Measurements from ENCODE around the gene PHPT1.
"Not testable (repeated sequence)": the region's sequence is repeated elsewhere in the genome, so short reads cannot be mapped to it uniquely, and the experiment has no call there.

Gene PHPT1

DNA sequence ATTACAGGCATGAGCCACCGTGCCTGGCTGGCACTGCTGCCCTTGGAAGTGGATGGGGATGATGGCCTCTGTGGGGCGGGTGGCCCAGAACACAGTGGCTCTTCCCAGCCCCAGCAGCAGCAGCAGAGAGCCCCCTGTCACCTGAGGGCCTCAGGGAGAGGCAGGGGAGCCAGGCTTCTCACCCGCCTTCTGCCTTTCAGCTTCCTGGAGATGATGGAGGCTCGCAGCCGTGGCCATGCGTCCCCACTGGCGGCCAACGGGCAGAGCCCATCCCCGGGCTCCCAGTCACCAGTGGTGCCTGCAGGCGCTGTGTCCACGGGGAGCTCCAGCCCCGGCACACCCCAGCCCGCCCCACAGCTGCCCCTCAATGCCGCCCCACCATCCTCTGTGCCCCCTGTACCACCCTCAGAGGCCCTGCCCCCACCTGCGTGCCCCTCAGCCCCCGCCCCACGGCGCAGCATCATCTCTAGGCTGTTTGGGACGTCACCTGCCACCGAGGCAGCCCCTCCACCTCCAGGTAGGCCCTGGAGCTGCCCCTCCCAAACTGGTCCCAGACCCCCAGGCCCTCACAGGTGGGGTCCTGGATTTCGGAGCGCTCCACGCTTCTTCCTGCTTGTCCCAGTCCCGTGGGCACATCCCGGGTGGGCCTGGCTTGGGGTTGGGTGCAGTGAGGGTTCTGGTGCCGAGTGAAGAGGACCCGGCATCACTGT lies 11.9 kb upstream of the PHPT1 start:
- no peak for DNase-seq (ENCODE audit: low spot score)

DNA sequence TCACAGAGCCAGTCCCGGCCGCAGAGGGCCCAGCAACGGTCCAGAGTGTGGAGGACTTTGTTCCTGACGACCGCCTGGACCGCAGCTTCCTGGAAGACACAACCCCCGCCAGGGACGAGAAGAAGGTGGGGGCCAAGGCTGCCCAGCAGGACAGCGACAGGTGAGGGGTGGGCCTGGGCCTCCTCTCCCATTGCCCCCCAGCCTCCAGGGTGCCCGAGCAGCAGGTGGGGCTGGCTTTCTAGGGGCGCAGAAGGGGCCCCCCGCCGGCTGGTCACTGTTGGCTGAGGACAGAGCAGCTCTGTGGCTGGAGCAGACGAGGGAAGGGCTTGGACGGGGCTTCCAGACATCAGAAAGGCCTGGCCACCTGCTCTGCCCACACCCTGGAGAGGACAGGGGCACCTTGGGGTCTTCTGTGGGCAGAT lies 11.3 kb upstream of the PHPT1 start:
- DNase-seq (ENCODE audit: low spot score): not testable (repeated sequence)

DNA sequence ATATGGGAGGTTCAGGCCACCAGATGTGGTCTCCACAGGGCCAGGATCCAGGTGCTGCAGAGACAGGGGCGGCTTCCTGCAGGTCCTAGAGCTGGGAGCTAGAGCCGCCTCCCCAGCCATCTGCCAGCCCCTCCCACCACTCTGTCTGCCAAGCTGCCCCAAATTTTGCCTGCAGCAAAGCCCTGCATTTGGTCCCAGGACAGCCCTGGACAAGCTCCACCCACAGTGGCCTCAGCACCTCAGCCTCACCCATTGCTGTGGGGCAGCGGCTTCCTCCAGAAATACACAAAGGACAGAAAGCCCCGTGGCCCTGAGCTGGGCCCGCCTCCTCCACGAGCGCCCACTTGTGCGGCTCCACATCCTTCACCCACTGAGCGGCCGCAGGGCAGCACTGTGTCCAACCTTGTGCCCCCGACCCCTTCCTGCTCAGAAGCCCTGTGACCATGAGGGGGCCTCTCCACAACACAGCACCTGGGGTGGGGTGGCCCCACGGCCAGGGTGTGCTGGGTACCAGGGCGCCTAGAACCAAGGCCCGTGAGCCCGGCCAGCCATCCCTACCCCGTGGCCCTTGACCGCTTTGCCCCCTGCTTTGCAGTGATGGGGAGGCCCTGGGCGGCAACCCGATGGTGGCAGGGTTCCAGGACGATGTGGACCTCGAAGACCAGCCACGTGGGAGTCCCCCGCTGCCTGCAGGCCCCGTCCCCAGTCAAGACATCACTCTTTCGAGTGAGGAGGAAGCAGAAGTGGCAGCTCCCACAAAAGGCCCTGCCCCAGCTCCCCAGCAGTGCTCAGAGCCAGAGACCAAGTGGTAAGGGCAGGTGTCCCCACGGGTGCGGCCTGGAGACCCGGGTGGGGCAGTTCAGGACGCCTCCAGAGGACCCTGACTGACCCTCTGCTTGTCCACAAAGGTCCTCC lies 10.6 kb upstream of the PHPT1 start:
- DNase-seq (ENCODE audit: low spot score): no peak

DNA sequence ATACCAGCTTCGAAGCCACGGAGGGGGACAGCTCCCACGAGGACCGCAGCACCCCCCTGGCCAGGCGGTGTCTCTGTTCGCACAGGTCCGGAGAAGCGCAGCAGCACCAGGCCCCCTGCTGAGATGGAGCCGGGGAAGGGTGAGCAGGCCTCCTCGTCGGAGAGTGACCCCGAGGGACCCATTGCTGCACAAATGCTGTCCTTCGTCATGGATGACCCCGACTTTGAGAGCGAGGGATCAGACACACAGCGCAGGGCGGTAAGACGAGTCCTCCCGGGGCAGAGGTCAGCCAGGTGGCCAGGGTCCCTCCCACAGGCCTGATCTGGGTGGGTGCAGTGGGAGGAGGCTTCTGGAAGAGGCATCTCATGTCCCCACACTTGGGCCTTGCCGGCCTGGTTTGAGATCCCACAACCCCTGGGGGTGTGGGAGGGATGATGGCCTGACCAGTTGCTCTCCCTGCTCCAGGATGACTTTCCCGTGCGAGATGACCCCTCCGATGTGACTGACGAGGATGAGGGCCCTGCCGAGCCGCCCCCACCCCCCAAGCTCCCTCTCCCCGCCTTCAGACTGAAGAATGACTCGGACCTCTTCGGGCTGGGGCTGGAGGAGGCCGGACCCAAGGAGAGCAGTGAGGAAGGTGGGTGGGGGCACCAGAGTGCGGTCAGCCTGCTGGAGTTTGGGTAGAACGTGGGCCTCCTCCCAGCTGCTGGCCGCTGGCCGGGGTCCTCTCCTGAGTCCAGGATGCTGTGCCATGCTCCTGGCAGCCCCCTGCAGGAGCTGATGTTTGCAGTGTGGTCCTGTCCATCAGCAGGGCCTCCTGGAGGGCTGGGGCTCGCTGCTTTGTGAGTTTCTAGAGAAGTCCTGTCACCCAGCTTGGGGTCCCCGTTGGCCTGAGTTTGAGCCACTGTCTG lies 9.7 kb upstream of the PHPT1 start:
- no peak for DNase-seq (ENCODE audit: low spot score)

DNA sequence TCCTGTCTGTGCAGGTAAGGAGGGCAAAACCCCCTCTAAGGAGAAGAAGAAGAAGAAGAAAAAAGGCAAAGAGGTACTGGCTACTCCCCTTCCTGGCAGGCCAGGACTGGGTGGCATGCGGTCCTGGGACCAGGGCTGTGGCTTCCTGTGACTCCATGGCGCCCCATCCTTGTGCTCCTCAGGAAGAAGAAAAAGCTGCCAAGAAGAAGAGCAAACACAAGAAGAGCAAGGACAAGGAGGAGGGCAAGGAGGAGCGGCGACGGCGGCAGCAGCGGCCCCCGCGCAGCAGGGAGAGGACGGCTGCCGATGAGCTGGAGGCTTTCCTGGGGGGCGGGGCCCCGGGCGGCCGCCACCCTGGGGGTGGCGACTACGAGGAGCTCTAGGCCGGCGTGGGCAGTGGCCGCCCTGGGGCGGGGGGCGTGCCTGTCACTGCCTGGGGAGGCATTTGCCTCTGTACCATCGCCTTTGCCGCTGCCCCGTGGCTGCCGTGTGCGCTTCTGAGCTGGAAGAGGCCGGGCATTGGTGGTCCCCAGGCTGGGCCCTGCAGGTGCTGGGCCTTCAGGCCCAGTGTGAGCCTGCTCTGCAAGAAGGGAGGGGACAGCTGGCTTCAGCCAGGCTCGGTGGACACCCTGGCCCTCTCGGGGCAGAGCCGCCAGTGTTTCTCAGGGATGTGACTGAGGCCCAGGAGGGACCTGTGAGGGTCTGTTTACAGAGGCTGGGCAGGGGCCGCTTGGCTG lies 8.9 kb upstream of the PHPT1 start:
- DNase-seq (ENCODE audit: low spot score): no peak

DNA sequence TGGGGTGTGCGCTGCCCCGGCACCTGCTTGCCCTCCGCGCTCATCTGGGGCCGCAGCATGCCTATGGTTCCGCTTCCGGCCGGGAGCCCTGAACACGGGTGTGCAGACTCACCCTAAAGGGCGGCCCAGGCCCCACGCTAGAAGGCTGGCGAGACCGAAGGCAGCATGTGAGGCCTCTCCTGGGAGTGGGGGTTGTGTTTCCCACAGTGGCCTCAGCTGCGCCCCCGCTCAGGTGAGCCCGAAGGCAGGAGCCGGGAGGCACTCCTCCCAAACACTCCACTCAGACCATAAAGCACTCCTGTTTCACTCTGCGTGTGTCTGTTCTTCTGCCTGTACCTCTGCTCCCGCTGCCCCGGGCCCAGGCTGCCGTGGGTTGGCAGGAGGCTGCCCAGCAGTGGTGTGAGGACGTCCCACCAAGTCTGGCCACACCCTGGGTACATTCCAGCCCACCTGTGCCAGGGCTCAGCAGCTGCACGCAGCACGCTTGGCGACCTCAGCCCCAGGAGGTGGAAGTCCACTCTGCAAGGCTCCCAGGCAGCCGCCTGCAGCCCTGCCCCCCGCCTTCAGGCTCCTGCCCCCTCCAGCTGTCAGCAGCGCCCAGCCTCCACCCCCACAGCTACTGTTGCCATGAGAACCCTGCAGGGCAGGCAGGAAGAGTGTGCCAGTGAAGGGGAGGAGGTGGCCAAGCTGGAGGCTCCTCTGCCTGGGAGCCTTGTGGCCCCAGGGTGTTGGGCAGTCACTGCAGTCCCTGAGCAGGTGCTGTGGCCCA lies 8.1 kb upstream of the PHPT1 start:
- DNase-seq (ENCODE audit: low spot score): no peak

DNA sequence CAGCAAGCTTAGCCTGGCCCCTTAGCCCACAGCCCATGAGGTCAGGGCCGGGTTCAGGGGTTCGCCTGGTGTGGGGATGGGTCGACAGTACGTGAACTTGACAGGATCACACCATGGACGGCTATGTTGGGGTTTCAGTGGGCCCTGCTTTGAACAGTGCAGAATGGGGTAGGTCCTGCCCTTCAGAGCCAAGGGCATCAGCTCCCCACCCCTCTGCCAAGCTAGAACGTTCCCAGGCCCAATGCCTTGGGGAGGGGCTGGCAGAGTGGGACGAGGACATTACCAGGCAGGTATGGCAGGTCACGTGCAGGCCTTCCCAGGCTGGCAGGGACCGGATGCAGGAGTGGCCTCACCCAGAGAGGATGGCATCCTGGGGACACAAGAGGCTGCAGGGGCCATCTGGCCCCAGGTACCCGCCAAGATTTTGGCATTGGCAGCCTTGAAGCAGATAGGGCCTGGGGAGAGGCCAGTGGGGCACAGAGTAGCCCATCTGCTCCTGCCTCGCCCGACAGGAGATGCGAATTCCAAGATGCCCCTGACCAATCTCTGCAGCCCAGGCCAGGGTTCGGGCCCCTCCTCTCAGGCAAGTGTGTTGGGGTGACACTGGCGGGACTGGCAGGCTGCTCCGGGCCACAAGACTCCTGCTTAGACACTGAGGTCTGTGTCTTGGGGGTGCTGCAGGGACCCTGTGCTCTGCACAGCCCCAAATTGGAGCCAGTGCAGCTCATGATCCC lies 7.4 kb upstream of the PHPT1 start:
- DNase-seq (ENCODE audit: low spot score): not testable (repeated sequence)

DNA sequence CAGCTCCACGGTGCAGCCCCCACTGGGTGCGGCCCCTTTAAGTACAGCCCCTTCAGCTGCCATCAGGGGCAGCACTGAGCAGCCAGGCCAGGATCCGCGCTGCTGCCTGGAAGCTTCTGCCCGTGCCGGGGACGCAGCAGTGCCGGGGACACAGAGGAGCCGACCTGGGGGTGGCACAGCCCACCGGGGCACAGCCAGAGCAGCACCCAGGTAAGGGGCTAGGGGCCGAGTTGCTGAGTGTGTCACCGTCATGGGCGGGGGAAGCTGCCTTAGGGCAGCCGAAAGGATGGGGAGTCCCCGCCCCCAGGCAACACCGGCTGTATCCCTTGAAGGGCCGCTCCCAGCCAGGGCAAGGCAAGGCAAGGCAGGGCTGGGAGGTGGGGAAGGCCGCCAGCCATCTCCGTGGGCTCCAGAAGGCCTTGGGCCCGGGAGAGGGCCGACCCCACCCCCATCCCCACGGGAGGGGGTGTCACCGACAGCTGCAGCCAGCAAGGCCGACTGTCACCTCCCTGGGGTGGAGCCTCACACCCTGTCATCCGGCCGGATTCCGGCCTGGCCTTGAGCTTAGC lies 6.7 kb upstream of the PHPT1 start, which contains the start of gene AJM1:
Gene AJM1 (plus strand): TSS at position 99 of the 569 bp plus-strand sequence. CDS start 1,937 bp downstream, outside the sequence.
- DNase-seq (ENCODE audit: low spot score): peak; percentile 81

DNA sequence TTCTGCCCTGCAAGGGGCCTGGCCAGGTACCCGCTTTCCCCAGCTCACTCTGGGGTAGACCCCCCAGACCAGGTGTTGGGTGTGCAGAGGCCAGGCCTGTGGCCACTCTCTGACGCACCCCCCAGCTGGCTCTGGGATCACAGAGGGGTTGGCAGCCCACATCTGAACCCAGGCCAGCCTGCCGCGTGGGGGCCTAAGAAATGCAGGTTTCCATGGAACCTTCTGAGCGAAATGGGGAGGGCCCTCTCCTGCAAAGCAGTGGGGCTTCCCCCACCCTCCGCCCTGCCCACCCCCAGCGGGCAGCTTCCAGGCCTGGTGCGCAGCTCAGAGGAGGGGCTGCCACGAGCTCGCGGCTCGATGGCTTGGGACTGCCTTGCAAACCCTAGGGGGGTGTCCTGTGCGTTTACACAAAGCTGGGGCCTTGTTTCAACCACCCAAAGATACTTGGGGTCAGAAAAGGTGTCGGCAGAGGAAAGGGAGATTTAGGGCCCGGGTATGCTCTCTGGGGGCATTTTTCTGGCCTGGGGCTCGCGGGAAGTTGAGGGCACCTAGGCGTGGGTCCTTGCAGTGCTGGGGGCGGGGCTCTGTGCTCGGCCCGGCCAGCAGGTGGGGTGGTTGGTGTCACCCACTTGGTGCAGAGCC lies 5.9 kb upstream of the PHPT1 start:
- not testable (repeated sequence) for DNase-seq (ENCODE audit: low spot score)

DNA sequence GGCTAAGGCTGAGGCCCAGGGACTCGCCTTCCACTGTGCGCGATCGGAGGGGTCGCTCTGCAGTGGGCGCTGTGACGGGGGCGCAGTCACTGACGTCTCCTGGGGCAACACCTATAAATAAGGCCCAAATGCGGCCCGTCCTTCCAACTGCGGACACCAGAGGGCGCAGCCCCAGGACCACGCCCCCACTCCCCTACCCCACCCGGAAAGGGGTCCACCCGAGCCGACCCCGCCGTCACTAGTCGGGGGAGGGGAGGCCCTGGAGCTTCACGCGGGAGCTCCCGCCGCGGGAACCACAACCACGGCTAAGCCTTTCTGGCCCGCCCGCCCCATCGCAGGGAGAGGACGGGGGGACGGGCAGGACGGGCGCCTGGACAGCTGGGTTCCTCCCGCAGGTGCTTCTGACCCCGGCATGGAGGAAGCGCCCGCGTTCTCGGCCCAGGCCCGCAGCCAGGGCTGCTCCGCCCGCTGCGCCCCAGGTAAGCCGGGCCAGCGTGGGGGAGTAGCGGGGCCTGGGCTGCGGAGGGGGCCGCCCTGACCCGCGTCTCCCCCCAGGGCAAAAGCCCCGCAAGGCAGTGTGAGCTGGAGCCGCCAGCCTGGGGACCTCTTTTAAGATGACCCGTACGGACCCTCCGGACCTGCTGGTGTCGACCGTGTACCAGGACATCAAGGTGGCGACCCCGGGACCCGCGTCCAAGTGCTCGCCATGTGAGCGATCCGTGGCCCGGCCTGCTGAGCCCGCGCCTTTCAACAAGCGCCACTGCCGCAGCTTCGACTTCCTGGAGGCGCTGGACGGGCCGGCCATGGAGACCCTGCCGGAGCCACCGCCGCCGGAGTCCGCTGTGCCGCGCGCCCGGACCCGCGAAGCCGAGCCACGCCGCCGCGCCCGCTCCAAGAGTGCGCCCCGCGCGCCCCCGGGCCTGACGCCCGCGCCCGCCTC lies 5.1 kb upstream of the PHPT1 start:
- not testable (repeated sequence) for DNase-seq (ENCODE audit: low spot score)

DNA sequence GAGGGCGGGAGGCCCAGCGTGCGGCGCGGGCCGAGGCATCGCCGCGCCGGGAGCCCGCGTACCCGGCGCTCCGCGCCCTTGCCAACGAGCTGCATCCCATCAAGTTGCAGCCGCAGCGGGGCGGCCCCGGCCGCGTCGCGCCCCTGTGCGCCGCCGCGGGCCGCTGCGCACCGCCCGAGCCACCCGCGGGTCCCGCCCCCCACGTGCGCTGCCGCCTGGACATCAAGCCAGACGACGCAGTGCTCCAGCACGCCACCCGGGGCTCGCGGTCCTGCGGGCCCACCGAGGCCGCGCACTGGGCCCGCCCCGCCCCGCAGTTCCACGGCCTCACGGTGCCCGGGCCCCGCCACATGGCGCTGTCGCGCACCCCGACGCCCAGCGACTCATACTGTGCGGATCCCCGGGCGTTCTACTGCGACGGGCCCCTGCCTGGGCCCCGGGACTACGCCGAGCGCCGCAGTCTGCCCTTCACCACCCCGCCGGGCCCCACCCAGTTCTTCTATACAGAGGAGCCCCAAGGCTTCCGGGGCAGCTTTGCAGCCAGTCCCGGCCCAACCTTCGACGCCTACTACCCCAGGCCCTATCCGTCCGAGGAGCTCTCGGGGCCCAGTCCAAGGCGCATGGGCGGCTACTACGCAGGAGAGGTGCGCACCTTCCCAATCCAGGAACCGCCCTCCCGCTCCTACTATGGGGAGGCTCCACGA lies 4.3 kb upstream of the PHPT1 start:
- DNase-seq (ENCODE audit: low spot score): no peak

DNA sequence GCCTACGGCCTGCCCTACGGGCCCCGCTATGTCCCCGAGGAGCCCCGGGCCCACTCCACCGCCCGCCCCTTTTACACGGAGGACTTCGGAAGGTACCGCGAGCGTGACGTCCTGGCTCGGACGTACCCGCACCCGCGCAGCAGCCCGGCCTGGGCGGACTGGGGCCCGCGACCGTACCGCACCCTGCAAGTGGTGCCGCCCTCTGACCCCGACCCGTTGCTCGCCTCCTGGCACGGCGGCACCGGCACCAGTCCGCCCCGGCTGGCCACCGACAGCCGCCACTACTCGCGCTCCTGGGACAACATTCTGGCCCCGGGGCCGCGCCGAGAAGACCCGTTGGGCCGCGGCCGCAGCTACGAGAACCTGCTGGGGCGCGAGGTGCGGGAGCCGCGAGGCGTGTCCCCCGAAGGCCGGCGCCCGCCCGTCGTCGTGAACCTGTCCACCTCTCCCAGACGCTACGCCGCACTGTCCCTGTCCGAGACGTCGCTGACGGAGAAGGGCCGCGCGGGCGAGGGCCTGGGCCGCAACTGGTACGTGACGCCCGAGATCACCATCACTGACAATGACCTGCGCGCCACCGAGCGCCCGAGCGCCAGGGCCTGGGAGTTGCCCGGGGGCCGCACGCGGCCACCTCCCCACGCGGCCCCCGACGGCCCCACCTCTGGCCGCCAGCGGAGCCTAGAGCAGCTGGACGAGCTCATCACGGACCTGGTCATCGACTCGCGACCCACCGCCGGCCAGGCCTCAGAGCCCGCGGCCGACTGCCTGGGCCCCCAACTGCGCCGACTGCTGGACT lies 3.5 kb upstream of the PHPT1 start:
- no peak for DNase-seq (ENCODE audit: low spot score)

DNA sequence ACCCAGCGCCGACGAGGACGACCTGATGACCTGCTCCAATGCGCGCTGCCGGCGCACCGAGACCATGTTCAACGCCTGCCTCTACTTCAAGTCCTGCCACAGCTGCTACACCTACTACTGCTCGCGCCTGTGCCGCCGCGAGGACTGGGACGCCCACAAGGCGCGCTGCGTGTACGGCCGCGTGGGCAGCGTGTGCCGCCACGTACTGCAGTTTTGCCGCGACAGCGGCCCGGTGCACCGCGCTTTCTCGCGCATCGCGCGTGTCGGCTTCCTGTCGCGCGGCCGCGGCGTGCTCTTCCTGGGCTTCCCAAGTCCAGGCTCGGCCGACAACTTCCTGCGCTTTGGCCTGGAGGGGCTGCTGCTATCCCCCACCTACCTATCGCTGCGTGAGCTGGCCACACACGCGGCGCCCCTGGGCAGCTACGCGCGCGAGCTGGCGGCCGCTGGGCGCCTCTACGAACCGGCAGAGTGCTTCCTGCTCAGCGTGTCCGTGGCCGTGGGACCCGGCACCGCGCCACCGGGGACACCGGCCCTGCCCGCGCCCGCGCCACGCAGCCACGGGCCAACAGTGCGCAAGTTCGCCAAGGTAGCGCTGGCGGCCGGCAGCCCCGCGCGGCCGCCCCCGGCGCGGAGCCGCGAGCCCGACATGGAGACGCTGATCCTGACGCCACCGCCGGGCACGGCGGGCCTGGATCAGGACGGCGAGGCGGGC lies 2.7 kb upstream of the PHPT1 start:
- no peak for DNase-seq (ENCODE audit: low spot score)

DNA sequence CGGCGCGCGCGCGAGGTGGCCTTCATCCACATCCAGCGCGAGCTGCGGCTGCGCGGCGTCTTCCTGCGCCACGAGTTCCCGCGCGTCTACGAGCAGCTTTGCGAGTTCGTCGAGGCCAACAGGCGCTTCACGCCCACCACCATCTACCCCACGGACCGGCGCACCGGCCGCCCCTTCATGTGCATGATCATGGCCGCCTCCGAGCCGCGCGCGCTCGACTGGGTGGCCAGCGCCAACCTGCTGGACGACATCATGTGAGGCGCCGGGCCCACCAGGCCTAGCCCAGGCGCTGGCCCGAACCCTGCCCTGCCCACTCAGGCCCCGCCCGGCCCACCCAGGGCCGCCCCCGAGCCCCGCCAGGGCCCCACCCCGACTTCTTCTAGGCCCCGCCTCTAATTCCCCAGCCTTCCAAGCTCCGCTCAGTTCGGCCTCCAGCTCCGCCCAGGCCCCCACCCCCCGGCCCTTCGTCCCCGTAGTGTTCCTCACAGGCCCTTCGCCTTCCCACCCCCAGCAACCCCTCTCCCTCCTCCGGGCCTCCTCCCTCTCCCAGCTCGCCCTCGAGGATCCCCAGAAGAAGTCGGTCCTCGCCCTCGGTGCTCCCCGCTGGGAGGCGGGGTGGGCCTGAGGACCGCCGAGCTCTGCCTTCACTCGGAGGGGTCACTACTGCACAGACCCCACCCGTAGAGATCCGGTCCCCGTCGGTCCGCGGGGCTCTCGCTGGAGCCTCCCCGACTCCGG lies 2.0 kb upstream of the PHPT1 start:
- DNase-seq (ENCODE audit: low spot score): peak; percentile 11

DNA sequence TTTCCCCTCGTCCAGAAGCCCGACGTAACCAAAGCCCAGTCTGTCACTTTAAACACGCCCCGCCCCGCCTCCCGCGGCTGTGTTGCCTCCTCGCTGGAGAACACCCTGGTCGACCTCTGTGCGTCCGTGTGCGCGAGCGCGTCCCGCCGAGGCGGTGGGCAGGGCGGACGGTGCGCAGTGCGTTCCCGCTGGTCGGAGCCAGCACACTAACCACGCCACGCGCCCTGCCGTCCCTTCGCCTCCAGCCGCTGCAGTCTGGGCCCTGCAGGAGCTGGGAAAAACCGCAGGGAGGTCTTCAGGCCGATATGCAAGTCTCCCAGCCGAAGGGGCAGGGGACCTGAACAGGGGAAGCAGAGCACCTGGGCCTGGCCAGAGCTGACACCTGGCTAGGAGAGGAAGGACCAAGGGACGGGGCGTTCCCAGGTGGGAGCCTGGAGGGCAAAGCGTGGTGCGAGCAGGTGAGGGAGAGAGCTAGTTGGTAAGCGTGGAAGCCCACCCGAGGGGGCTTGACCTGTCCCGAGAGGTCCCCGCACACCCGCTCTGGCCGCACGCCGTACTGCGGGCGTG lies 1.3 kb upstream of the PHPT1 start:
- DNase-seq (ENCODE audit: low spot score): peak; percentile 41
